HG03460 (cell line): Measurements from ENCODE around the gene TTPAL.

Source experiments
- ATAC-seq: cut with Tn5 transposase; IDR thresholded peaks from one replicate; pipeline ENCODE4 v1.9.1; 2021; ENCODE audit not compliant: unreplicated experiment

The TTPAL gene, protein sequence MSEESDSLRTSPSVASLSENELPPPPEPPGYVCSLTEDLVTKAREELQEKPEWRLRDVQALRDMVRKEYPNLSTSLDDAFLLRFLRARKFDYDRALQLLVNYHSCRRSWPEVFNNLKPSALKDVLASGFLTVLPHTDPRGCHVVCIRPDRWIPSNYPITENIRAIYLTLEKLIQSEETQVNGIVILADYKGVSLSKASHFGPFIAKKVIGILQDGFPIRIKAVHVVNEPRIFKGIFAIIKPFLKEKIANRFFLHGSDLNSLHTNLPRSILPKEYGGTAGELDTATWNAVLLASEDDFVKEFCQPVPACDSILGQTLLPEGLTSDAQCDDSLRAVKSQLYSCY

GRCh38 chr20:44475694-44476560 is at the start of gene TTPAL:
TTPAL (plus strand) TSS chr20:44475874; CDS start chr20:44480000, 4,126 bp downstream.
- peak; percentile 88 for ATAC-seq

GRCh38 chr20:44425923-44426322 is 49.8 kb upstream of the TTPAL start:
- ATAC-seq = no peak

DNA sequence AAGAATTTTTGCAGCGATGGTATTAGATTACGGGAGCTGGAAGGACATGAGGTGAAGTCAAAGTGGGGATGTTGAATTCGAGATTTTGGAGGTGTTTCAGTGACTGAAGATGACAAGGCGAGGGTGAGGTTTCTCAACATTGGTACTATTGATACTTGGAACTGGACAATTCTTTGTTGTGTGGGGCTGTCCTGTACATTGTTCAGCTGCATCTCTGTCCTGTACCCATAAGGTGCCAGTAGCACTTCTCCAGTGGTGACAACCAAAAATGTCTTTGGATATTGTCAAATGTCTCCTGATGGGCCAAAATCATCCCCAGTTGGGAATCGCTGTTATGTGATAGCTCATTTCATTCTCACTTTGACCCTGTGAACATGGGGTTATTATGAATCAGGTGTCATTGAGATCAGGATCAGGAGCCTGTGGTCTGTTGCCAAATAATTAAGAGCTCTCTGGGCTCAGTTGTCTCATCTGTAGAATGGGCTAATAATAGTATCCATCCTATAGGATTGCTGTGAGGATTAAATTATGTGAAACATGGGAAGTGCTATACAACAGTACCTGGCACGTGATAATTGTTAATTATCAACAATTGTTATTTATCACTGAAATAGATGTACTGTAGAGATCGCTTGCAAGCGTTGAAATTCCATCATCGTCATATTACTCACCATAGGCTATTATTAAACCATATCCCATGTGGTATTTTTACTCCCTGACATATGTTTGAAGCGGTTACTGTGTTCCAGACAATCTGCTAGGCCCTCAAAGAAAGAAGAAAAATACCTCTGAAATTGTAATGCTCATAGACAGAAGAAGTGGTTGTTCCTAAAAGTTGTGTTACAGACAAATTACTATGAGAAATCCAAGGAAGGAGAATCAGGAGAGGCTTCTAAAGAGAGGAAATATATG is 48.5 kb upstream of the TTPAL start:
- no peak for ATAC-seq

GRCh38 chr20:44427804-44428173 is 47.9 kb upstream of the TTPAL start:
- ATAC-seq = no peak

DNA sequence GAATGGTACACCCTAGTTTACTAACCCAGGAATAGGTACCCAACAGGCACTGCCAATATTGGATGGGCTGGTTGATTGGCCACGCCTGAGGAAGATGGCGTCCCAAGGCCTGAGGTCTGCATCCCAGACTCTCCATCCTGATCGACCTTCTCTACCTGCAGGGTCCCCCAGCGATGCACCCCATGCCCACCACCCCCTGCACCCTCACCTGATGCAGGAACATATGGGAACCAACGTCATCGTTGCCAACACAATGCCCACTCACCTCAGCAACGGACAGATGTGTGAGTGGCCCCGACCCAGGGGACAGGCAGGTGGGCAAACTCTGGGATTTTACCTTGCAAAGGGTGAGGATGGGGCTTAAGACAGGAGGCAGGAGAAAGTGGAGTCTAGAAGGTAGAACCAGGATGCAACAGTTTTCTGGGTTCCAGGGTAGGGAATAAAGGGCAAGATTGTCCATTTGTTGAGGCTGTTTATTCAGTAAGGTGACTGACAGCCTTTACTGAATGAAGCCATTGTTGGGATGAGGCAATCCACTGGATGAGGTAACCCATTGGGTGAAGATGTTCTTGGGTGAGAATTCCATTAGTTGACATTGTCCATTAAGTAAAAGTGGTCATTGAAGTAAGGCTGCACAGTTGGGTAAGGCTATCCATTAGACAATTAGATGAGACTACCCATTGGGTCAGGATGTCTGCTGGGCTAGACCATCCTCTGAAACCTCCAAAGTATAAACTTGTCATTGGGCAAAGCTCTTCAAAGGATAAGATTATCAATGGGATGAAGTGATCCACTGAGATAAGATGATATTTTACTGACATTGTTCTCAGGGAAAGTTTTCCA is 47.3 kb upstream of the TTPAL start:
- ATAC-seq = no peak

- ATAC-seq = no peak
Observed at GRCh38 chr20:44429017-44429339, 46.7 kb upstream of the TTPAL start.

DNA sequence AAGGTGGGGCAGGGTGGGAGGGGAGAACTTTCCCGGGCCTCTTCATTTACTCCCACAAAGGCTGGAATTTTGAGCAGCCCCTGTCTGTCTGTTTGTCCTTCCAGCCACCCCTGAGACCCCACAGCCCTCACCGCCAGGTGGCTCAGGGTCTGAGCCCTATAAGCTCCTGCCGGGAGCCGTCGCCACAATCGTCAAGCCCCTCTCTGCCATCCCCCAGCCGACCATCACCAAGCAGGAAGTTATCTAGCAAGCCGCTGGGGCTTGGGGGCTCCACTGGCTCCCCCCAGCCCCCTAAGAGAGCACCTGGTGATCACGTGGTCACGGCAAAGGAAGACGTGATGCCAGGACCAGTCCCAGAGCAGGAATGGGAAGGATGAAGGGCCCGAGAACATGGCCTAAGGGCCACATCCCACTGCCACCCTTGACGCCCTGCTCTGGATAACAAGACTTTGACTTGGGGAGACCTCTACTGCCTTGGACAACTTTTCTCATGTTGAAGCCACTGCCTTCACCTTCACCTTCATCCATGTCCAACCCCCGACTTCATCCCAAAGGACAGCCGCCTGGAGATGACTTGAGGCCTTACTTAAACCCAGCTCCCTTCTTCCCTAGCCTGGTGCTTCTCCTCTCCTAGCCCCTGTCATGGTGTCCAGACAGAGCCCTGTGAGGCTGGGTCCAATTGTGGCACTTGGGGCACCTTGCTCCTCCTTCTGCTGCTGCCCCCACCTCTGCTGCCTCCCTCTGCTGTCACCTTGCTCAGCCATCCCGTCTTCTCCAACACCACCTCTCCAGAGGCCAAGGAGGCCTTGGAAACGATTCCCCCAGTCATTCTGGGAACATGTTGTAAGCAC is 46.0 kb upstream of the TTPAL start:
- no peak for ATAC-seq

GRCh38 chr20:44430270-44431065 is 45.2 kb upstream of the TTPAL start:
- no peak for ATAC-seq

DNA sequence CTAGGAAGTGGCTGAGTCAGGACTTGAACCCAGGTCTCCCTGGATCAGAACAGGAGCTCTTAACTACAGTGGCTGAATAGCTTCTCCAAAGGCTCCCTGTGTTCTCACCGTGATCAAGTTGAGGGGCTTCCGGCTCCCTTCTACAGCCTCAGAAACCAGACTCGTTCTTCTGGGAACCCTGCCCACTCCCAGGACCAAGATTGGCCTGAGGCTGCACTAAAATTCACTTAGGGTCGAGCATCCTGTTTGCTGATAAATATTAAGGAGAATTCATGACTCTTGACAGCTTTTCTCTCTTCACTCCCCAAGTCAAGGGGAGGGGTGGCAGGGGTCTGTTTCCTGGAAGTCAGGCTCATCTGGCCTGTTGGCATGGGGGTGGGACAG is 44.6 kb upstream of the TTPAL start:
- ATAC-seq = no peak

GRCh38 chr20:44431502-44432234 is 44.0 kb upstream of the TTPAL start:
- no peak for ATAC-seq

- ATAC-seq = no peak
Observed at GRCh38 chr20:44432618-44433577, 42.8 kb upstream of the TTPAL start.

- ATAC-seq = no peak
Observed at GRCh38 chr20:44433751-44434538, 41.7 kb upstream of the TTPAL start.

DNA sequence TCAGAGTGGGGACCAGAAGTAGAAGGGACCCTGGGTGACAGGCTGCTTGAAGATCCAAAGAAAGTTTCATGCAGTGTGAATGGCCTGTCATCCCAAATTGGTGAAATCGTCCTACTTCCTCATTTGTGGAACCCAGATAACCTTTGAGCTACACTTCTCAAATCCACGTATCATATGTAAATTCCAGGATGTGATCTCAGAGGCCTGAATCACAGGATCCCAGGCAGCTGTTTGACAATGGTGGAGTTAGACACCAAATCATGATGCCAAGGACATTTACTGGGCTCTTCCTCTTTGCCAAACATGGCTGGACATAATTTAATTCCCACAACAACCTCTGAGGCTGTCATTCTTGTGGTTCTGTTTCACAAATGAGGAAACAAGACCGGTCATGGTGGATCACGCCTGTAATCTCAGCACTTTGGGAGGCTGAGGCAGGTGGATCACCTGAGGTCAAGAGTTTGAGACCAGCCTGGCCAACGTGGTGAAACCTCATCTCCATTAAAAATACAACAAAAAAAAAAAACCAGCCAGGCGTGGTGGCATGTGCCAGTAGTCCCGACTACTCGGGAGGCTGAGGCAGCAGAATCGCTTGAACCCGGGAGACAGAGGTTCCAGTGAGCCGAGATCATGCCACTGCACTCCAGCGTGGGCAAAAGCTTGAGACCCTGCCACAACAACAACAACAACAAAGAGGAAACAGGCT is 39.9 kb upstream of the TTPAL start:
- ATAC-seq = no peak

GRCh38 chr20:44436393-44436792 is 39.3 kb upstream of the TTPAL start:
- ATAC-seq = no peak

DNA sequence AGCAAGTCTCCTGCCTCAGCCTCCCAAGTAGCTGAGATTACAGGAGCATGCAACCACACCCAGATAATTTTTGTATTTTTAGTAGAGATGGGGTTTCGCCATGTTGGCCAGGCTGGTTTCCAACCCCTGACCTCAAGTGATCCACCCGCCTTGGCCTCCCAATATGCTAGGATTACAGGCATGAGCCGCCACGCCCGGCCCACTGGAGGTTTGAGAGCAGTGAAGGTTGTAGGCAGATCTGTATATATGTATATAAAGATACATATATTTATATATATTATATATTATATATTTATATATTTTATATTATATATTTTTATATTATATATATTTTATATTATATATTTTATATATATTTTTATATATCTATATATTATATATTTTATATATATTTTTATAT is 38.2 kb upstream of the TTPAL start:
- no peak for ATAC-seq

GRCh38 chr20:44438782-44439181 is 36.9 kb upstream of the TTPAL start:
- no peak for ATAC-seq
